Measurements from ENCODE around the gene PLCL1. TPM values are rescaled to one million over a fixed set of nuclear protein-coding genes. Genes with fewer than 3 reads are reported as not detected.
A peak's percentile ranks its signal among the peaks of the same experiment; 100 is the strongest.

Gene PLCL1
- total RNA-seq, 1 experiment from 2014 or later = 0.07 TPM

DNA sequence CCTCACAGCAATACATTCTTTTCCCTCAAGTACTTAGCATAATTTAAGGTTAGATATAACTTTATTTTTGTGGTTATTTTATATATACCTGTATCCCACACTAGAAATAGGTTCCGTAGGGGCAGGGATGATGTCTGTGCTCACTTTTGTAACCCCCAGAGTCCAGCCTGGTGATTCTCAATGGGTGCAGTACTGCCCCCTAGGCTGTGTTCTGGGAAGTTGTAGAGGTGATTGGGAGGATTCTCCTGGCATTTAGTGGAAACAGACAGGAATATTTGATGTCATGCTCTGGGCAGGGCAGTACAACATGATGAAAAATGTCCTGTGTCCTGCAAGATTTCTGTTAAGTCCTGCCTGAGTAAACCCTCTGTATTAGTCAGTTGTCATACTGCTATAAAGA is 333.3 kb downstream of the PLCL1 start:
- no peak for DNase-seq (ENCODE audit: low read depth, low spot score)
- Histone ChIP-seq H3K4me1 (ENCODE audit: control insufficient read depth in 1 of 2, insufficient read depth in 2 of 2, low read length in 2 of 2) (no peaks in the 10 kb centered on the region), H3K79me2 (ENCODE audit: insufficient read depth, low read length) (no peaks in the 10 kb centered on the region)

DNA sequence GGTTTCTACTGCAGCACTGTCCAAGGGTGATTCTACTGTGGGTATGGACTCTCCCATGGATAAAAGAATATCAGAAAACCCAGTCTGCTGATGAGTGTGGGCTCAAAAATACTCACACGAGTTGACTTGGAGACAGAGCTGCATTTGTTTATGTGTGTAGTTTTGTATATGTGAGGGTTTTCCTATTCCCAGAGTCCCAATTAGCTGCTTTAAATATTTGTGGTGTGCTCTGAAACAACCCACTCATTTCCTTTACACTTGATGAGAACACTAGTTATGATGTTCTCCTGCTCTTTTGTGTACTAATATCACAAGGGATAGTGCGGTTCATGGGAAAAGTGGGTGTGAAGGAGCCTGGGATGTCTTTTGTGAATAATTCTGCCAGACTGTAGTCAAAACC is 337.3 kb downstream of the PLCL1 start:
- Histone ChIP-seq H3K4me3 (replicated peaks in 1 of 2; ENCODE audit: low read depth in 1 of 2, low read length in 2 of 2) (no peak overlapping the region), H3K27me3 (ENCODE audit: insufficient read depth, low read length) (peaks cover 19% of the 10 kb centered on the region), H3K9me3 (ENCODE audit: control insufficient read depth in 1 of 2, insufficient read depth in 1 of 2, low read depth in 1 of 2, low read length in 2 of 2) (no peaks in the 10 kb centered on the region), H3K27ac (ENCODE audit: low read depth, low read length) (no peak overlapping the region), H3K9ac (ENCODE audit: low read length) (no peak overlapping the region), H4K20me1 (ENCODE audit: insufficient read depth) (no peaks in the 10 kb centered on the region), H3K36me3 (ENCODE audit: control insufficient read depth in 1 of 2, insufficient read depth in 2 of 2, low read length in 2 of 2) (no peaks in the 10 kb centered on the region), H3K79me2 (ENCODE audit: insufficient read depth, low read length) (no peaks in the 10 kb centered on the region), H3K9me2 (ENCODE audit: insufficient read depth) (no peaks in the 10 kb centered on the region), H3K4me1 (ENCODE audit: control insufficient read depth in 1 of 2, insufficient read depth in 2 of 2, low read length in 2 of 2) (no peaks in the 10 kb centered on the region), H3K4me2 (ENCODE audit: low read length) (no peak overlapping the region), H2AFZ (ENCODE audit: low read depth, low read length, poor library complexity, severe bottlenecking) (no peak overlapping the region)
- DNase-seq (ENCODE audit: low read depth, low spot score) (no peak), ATAC-seq (no peak)
- CTCF ChIA-PET = no interaction called here
- POLR2A ChIA-PET = no interaction called here
- intact Hi-C loops (cut with micrococcal nuclease) = no loop called here
- RAD21 ChIA-PET (ENCODE audit: low non-redundant PET in 1 of 2, low total read pairs in 2 of 2, uncharacterized antibody in 2 of 2, unreplicated experiment in 2 of 2) = no interaction called here
- no TSS peak for BruUV-seq (replicated peaks)
- TF ChIP-seq POLR2AphosphoS5 (IDR thresholded peaks at IDR 0.05; ENCODE audit: low read depth, low read length) (no peak), SRF (IDR thresholded peaks at IDR 0.05; ENCODE audit: low read depth) (no peak), EZH2 (IDR thresholded peaks at IDR 0.05) (no peak), SP1 (IDR thresholded peaks at IDR 0.05; ENCODE audit: low read depth) (no peak), YY1 (IDR thresholded peaks at IDR 0.05; ENCODE audit: extremely low read depth, insufficient replicate concordance, low read depth, low read length) (no peak), CEBPB (IDR thresholded peaks at IDR 0.05; ENCODE audit: low read depth) (no peak), POLR2A (IDR thresholded peaks at IDR 0.05; ENCODE audit: borderline replicate concordance, extremely low read depth, insufficient read depth, insufficient read length) (no peak), EZH2phosphoT487 (IDR thresholded peaks at IDR 0.05; ENCODE audit: borderline replicate concordance) (no peak), ZFX (IDR thresholded peaks at IDR 0.05) (no peak), CBX3 (IDR thresholded peaks at IDR 0.05; ENCODE audit: low read depth) (no peak), RAD21 (IDR thresholded peaks at IDR 0.05; ENCODE audit: low read depth) (no peak)
- TF ChIP-seq, protein P1, sequence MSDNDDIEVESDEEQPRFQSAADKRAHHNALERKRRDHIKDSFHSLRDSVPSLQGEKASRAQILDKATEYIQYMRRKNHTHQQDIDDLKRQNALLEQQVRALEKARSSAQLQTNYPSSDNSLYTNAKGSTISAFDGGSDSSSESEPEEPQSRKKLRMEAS (IDR thresholded peaks at IDR 0.05) = no peak
- TF ChIP-seq, protein P2, sequence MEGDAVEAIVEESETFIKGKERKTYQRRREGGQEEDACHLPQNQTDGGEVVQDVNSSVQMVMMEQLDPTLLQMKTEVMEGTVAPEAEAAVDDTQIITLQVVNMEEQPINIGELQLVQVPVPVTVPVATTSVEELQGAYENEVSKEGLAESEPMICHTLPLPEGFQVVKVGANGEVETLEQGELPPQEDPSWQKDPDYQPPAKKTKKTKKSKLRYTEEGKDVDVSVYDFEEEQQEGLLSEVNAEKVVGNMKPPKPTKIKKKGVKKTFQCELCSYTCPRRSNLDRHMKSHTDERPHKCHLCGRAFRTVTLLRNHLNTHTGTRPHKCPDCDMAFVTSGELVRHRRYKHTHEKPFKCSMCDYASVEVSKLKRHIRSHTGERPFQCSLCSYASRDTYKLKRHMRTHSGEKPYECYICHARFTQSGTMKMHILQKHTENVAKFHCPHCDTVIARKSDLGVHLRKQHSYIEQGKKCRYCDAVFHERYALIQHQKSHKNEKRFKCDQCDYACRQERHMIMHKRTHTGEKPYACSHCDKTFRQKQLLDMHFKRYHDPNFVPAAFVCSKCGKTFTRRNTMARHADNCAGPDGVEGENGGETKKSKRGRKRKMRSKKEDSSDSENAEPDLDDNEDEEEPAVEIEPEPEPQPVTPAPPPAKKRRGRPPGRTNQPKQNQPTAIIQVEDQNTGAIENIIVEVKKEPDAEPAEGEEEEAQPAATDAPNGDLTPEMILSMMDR (IDR thresholded peaks at IDR 0.05 in 2 of 3, conservative IDR thresholded peaks at IDR 0.05 in 1 of 3; ENCODE audit: borderline replicate concordance in 1 of 3, insufficient read depth in 1 of 3, low read depth in 2 of 3, low read length in 2 of 3) = no peak

More for the DNA sequence above, 333.3 kb downstream of the PLCL1 start:
- BruUV-seq (replicated peaks) = no TSS peak
- Histone ChIP-seq H3K4me2 (ENCODE audit: low read length) (no peak overlapping the region), H3K4me3 (replicated peaks in 1 of 2; ENCODE audit: low read depth in 1 of 2, low read length in 2 of 2) (no peak overlapping the region), H3K9ac (ENCODE audit: low read length) (no peak overlapping the region), H3K9me3 (ENCODE audit: control insufficient read depth in 1 of 2, insufficient read depth in 1 of 2, low read depth in 1 of 2, low read length in 2 of 2) (no peaks in the 10 kb centered on the region), H3K9me2 (ENCODE audit: insufficient read depth) (no peaks in the 10 kb centered on the region), H4K20me1 (ENCODE audit: insufficient read depth) (no peaks in the 10 kb centered on the region), H3K27ac (ENCODE audit: low read depth, low read length) (no peak overlapping the region), H3K36me3 (ENCODE audit: control insufficient read depth in 1 of 2, insufficient read depth in 2 of 2, low read length in 2 of 2) (no peaks in the 10 kb centered on the region), H3K27me3 (ENCODE audit: insufficient read depth, low read length) (peaks cover 25% of the 10 kb centered on the region), H2AFZ (ENCODE audit: low read depth, low read length, poor library complexity, severe bottlenecking) (no peak overlapping the region)
- peak; percentile 50; the same call in 1 of the 2 replicates for ATAC-seq
- POLR2A ChIA-PET = no interaction called here
- intact Hi-C loops (cut with micrococcal nuclease) = no loop called here
- CTCF ChIA-PET = no interaction called here
- TF ChIP-seq, protein P1 (IDR thresholded peaks at IDR 0.05) = no peak
- no peak for TF ChIP-seq FOSL1 (IDR thresholded peaks at IDR 0.05; ENCODE audit: low read depth)
- TF ChIP-seq EZH2 (IDR thresholded peaks at IDR 0.05) = no peak
- TF ChIP-seq POLR2A (IDR thresholded peaks at IDR 0.05; ENCODE audit: borderline replicate concordance, extremely low read depth, insufficient read depth, insufficient read length) = no peak
- TF ChIP-seq, protein P2 (IDR thresholded peaks at IDR 0.05 in 2 of 3, conservative IDR thresholded peaks at IDR 0.05 in 1 of 3; ENCODE audit: borderline replicate concordance in 1 of 3, insufficient read depth in 1 of 3, low read depth in 2 of 3, low read length in 2 of 3) = peak in 2 of 3 experiments; percentile 34 to 40; a peak in 3 of 6 replicates
- TF ChIP-seq SRF (IDR thresholded peaks at IDR 0.05; ENCODE audit: low read depth) = no peak
- peak; percentile 10; the same call in 1 of the 2 replicates for TF ChIP-seq RAD21 (IDR thresholded peaks at IDR 0.05; ENCODE audit: low read depth)
- RAD21 ChIA-PET (ENCODE audit: low non-redundant PET in 1 of 2, low total read pairs in 2 of 2, uncharacterized antibody in 2 of 2, unreplicated experiment in 2 of 2) = no interaction called here

Measured in HCT116 (cell line).